SU-DHL-6 (cell line): ENCODE results near the gene CUX1.

Source experiments
- CTCF ChIP-seq: fragments of 200-600 bp; sonication (generic); IDR thresholded peaks from one replicate; pipeline ENCODE4 v1.5.1; 2017; ENCODE audit warnings: antibody characterized with exemption, mild to moderate bottlenecking, low read length, moderate library complexity; ENCODE audit not compliant: insufficient read depth, poor library complexity, severe bottlenecking
- EZH2phosphoT487 ChIP-seq: fragments of 200-600 bp; sonication (generic), shearing (Covaris generic); conservative IDR thresholded peaks from 2 replicates; pipeline ENCODE4 v1.6.1; 2018; ENCODE audit warnings: mild to moderate bottlenecking, antibody characterized with exemption, low read length, moderate library complexity, mixed read lengths

GRCh38 chr7:102165136-102165535 is 347.7 kb downstream of the CUX1 start:
- TF ChIP-seq CTCF (no peak), EZH2phosphoT487 (no peak)
